Trophoblast cell (in vitro differentiated cells and primary cell): ENCODE measurements around the gene ABCF1.

ENCODE experiments used
- DNase-seq, 2 donors: peaks; one replicate each; pipeline ENCODE4 v3.0.0-alpha.2; 2016
- H2AFZ ChIP-seq: 2 replicates; pipeline ENCODE4 v1.6.1; 2013; ENCODE audit warnings: low read length, moderate library complexity, mild to moderate bottlenecking; ENCODE audit not compliant: insufficient read depth, poor library complexity
- H2AK5ac ChIP-seq: 2 replicates; pipeline ENCODE4 v1.6.1; 2013; ENCODE audit warnings: mild to moderate bottlenecking, low read length
- H2BK120ac ChIP-seq: 2 replicates; pipeline ENCODE4 v1.6.1; 2013; ENCODE audit warnings: low read length, mild to moderate bottlenecking, moderate library complexity; ENCODE audit not compliant: insufficient read depth, poor library complexity
- H2BK12ac ChIP-seq: 2 replicates; pipeline ENCODE4 v1.6.1; 2013; ENCODE audit warnings: mild to moderate bottlenecking, low read length, moderate library complexity
- H2BK5ac ChIP-seq: 2 replicates; pipeline ENCODE4 v1.6.1; 2013; ENCODE audit warnings: low read length, low read depth, moderate library complexity, mild to moderate bottlenecking; ENCODE audit not compliant: poor library complexity
- H3K14ac ChIP-seq: 2 replicates; pipeline ENCODE4 v1.6.1; 2013; ENCODE audit warnings: mild to moderate bottlenecking, low read length
- H3K18ac ChIP-seq: 2 replicates; pipeline ENCODE4 v1.6.1; 2013; ENCODE audit warnings: mild to moderate bottlenecking, low read length
- H3K23ac ChIP-seq: 2 replicates; pipeline ENCODE4 v1.6.1; 2013; ENCODE audit warnings: low read length
- H3K27ac ChIP-seq: 2 replicates; pipeline ENCODE4 v1.5.1; 2013; ENCODE audit warnings: low read depth, mild to moderate bottlenecking, inconsistent platforms, low read length, moderate library complexity
- H3K27me3 ChIP-seq: 2 replicates; pipeline ENCODE4 v1.6.1; 2013; ENCODE audit warnings: inconsistent platforms, mild to moderate bottlenecking, low read length, moderate library complexity; ENCODE audit not compliant: insufficient read depth
- H3K36me3 ChIP-seq, 2 experiments: 1 replicate in 1 of 2; 2 replicates in 1 of 2; pipeline ENCODE4 v1.6.1; 2013; ENCODE audit warnings: low read length in 2 of 2, mild to moderate bottlenecking in 2 of 2, moderate library complexity in 1 of 2; ENCODE audit not compliant: insufficient read depth in 2 of 2, control insufficient read depth in 1 of 2
- H3K4ac ChIP-seq: 2 replicates; pipeline ENCODE4 v1.6.1; 2013; ENCODE audit warnings: low read depth, mild to moderate bottlenecking, low read length, moderate library complexity
- H3K4me1 ChIP-seq, 2 experiments: 1 replicate in 1 of 2; 2 replicates in 1 of 2; pipeline ENCODE4 v1.6.1; 2013; ENCODE audit warnings: low read length in 2 of 2, mild to moderate bottlenecking in 2 of 2, moderate library complexity in 1 of 2; ENCODE audit not compliant: insufficient read depth in 2 of 2, control insufficient read depth in 1 of 2
- H3K4me2 ChIP-seq: 2 replicates; pipeline ENCODE4 v1.6.1; 2013; ENCODE audit warnings: inconsistent platforms, mild to moderate bottlenecking, low read length, moderate library complexity
- H3K4me3 ChIP-seq: 2 replicates; pipeline ENCODE4 v1.5.1; 2013; ENCODE audit warnings: mild to moderate bottlenecking, low read depth, low read length, inconsistent platforms
- H3K79me1 ChIP-seq: one replicate; pipeline ENCODE4 v1.6.1; 2013; ENCODE audit warnings: low read length
- H3K79me2 ChIP-seq: 2 replicates; pipeline ENCODE4 v1.6.1; 2013; ENCODE audit warnings: low read length, mild to moderate bottlenecking; ENCODE audit not compliant: control insufficient read depth, insufficient read depth, poor library complexity
- H3K9ac ChIP-seq: 2 replicates; pipeline ENCODE4 v1.6.1; 2013; ENCODE audit warnings: mild to moderate bottlenecking, low read length
- H3K9me3 ChIP-seq: 2 replicates; pipeline ENCODE4 v1.6.1; 2013; ENCODE audit warnings: low read depth, mild to moderate bottlenecking, control low read depth, inconsistent platforms, low read length; ENCODE audit not compliant: insufficient read depth
- H4K12ac ChIP-seq: 2 replicates; pipeline ENCODE4 v1.6.1; 2013; ENCODE audit warnings: low read depth, mild to moderate bottlenecking, low read length, moderate library complexity
- H4K8ac ChIP-seq: 2 replicates; pipeline ENCODE4 v1.6.1; 2013; ENCODE audit warnings: low read depth, mild to moderate bottlenecking, low read length, moderate library complexity
- H4K91ac ChIP-seq: one replicate; pipeline ENCODE4 v1.6.1; 2013; ENCODE audit warnings: low read depth, mild to moderate bottlenecking, low read length, moderate library complexity
- WGBS: extraction: QIAGEN DNeasy Blood & Tissue Kit; methylation state at CpG from one replicate; pipeline ENCODE4 v1.1.7; 2013; ENCODE audit warnings: missing lambda C conversion rate; ENCODE audit not compliant: insufficient read length, insufficient coverage; ENCODE audit errors: extremely low coverage; 5-methylcytosine and 5-hydroxymethylcytosine counted together

Gene ABCF1

GRCh38 chr6:30611150-30611855 lies 40.1 kb downstream of the ABCF1 start:
- Histone ChIP-seq H3K4me3 (no peak overlapping the region), H3K4me2 (no peak overlapping the region), H3K79me2 (peaks cover 5% of the 10 kb centered on the region), H3K4me1 (peaks cover 0 to 3% of the 10 kb centered on the region in 2 experiments), H3K18ac (no peak overlapping the region), H3K9me3 (no peaks in the 10 kb centered on the region), H2BK5ac (no peak overlapping the region), H3K9ac (no peak overlapping the region), H2AK5ac (no peak overlapping the region), H4K91ac (no peak overlapping the region), H2BK12ac (no peak overlapping the region), H4K8ac (no peak overlapping the region), H3K27ac (no peak overlapping the region), H2AFZ (no peak overlapping the region), H3K4ac (no peak overlapping the region), H3K14ac (no peak overlapping the region), H3K27me3 (no peaks in the 10 kb centered on the region), H4K12ac (no peak overlapping the region), H3K23ac (no peak overlapping the region), H3K36me3 (peaks cover 19 to 40% of the 10 kb centered on the region in 2 experiments), H2BK120ac (no peak overlapping the region), H3K79me1 (peaks cover 7% of the 10 kb centered on the region)
- WGBS = no CpG with 5 or more reads among the region's 9 CpGs
- no peak for DNase-seq

- H3K18ac ChIP-seq = no peak overlapping the region
- no peak overlapping the region for H4K91ac ChIP-seq
- H3K79me1 ChIP-seq = peaks cover 10% of the 10 kb centered on the region
- no peak overlapping the region for H3K4me3 ChIP-seq
- H3K9ac ChIP-seq = no peak overlapping the region
- H2AK5ac ChIP-seq = no peak overlapping the region
- no peak overlapping the region for H3K14ac ChIP-seq
- no peak overlapping the region for H2AFZ ChIP-seq
- no peak overlapping the region for H3K4me2 ChIP-seq
- no peak overlapping the region for H3K23ac ChIP-seq
- H2BK120ac ChIP-seq = no peak overlapping the region
- no peak overlapping the region for H4K12ac ChIP-seq
- H3K9me3 ChIP-seq = no peaks in the 10 kb centered on the region
- H3K4ac ChIP-seq = no peak overlapping the region
- H3K27me3 ChIP-seq = no peaks in the 10 kb centered on the region
- H3K79me2 ChIP-seq = peaks cover 10% of the 10 kb centered on the region
- H3K36me3 ChIP-seq = peaks cover 18 to 39% of the 10 kb centered on the region in 2 experiments
- no peak overlapping the region for H2BK5ac ChIP-seq
- peaks cover 0 to 3% of the 10 kb centered on the region in 2 experiments for H3K4me1 ChIP-seq
- WGBS = no CpG with 5 or more reads among the region's 2 CpGs
- no peak overlapping the region for H3K27ac ChIP-seq
- DNase-seq = no peak
- no peak overlapping the region for H4K8ac ChIP-seq
- H2BK12ac ChIP-seq = no peak overlapping the region
Measured at GRCh38 chr6:30611856-30612194, 40.6 kb downstream of the ABCF1 start.

- Histone ChIP-seq H3K36me3 (peaks cover 18 to 39% of the 10 kb centered on the region in 2 experiments), H2BK120ac (no peak overlapping the region), H4K91ac (no peak overlapping the region), H2BK12ac (no peak overlapping the region), H4K8ac (no peak overlapping the region), H2BK5ac (no peak overlapping the region), H3K4me1 (peaks cover 0 to 3% of the 10 kb centered on the region in 2 experiments), H3K27ac (no peak overlapping the region), H3K79me1 (peaks cover 12% of the 10 kb centered on the region), H3K9ac (no peak overlapping the region), H2AFZ (no peak overlapping the region), H3K18ac (no peak overlapping the region), H3K79me2 (peaks cover 12% of the 10 kb centered on the region), H3K4me2 (no peak overlapping the region), H4K12ac (no peak overlapping the region), H3K23ac (no peak overlapping the region), H3K14ac (no peak overlapping the region), H3K27me3 (no peaks in the 10 kb centered on the region), H2AK5ac (no peak overlapping the region), H3K4ac (no peak overlapping the region), H3K4me3 (no peak overlapping the region), H3K9me3 (no peaks in the 10 kb centered on the region)
- no CpG with 5 or more reads among the region's 1 CpG for WGBS
- DNase-seq = no peak
Measured at GRCh38 chr6:30612213-30612612, 41.0 kb downstream of the ABCF1 start.

GRCh38 chr6:30612687-30613248 lies 41.5 kb downstream of the ABCF1 start:
- no peak overlapping the region for H3K4me3 ChIP-seq
- H3K27me3 ChIP-seq = no peaks in the 10 kb centered on the region
- H3K79me2 ChIP-seq = peaks cover 12% of the 10 kb centered on the region
- H3K27ac ChIP-seq = no peak overlapping the region
- H3K18ac ChIP-seq = no peak overlapping the region
- no peak for DNase-seq
- H3K4me1 ChIP-seq = peaks cover 0 to 3% of the 10 kb centered on the region in 2 experiments
- WGBS = no CpG with 5 or more reads among the region's 6 CpGs
- no peak overlapping the region for H2BK12ac ChIP-seq
- H4K91ac ChIP-seq = no peak overlapping the region
- no peak overlapping the region for H3K4me2 ChIP-seq
- no peak overlapping the region for H2BK120ac ChIP-seq
- H4K8ac ChIP-seq = no peak overlapping the region
- H3K23ac ChIP-seq = no peak overlapping the region
- H3K36me3 ChIP-seq = peaks cover 18 to 37% of the 10 kb centered on the region in 2 experiments
- H3K79me1 ChIP-seq = peaks cover 14% of the 10 kb centered on the region
- no peak overlapping the region for H2BK5ac ChIP-seq
- H3K4ac ChIP-seq = no peak overlapping the region
- no peak overlapping the region for H2AFZ ChIP-seq
- no peak overlapping the region for H3K14ac ChIP-seq
- no peak overlapping the region for H2AK5ac ChIP-seq
- no peaks in the 10 kb centered on the region for H3K9me3 ChIP-seq
- H4K12ac ChIP-seq = no peak overlapping the region
- no peak overlapping the region for H3K9ac ChIP-seq
